Stimulated activated naive CD8-positive, alpha-beta T cell treated with anti-CD3 and anti-CD28 coated beads, Interleukin-15, Interleukin-2, amounts not matched to agents 100 U/mL and 50 U/mL, for 24 hours (primary cell): ENCODE data around the gene NXNL2.

Experiments
- ATAC-seq: fragments of 150-1000 bp; cut with Tn5 transposase; one replicate; pipeline ENCODE4 v1.10.0; 2021
- DNase-seq: peaks from one replicate; pipeline ENCODE4 v3.0.0; 2021

Gene NXNL2

GRCh38 chr9:88578121-88579049, 43.4 kb downstream of the NXNL2 start:
- ATAC-seq = peak; percentile 62
- peak; percentile 81 for DNase-seq

DNA sequence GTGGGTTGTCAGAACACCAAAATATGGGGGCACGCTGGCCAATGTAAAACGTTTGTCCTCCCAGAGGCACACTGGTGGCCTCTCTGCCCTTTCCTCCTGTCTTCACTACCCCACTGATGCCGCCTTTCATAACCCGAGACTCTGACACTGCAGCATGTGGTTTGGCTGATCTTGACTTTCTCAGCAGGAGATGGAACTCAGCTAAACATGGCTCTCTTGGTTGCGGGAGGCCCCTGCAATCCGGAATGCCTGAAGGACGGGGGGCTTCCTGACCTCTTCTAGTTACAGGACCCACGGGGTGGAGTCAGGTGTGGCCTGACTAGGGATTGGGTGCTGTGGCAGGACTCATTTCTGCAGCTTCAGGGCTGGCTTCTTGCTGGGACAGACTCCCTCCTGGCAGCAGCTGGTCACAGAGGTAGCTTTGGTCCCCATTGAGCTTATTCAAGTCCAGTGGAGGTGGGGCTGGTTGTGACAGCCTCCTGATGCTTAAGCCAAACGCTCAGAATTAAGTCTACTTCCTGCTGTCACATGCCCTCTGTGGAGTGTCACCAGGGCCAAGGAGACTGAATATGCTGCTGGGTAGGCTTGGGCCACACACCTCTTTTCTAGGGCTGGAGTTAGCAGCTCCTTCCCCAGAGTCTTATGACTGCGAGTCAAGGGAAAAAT, 44.2 kb downstream of the NXNL2 start:
- DNase-seq (no peak), ATAC-seq (no peak)

DNA sequence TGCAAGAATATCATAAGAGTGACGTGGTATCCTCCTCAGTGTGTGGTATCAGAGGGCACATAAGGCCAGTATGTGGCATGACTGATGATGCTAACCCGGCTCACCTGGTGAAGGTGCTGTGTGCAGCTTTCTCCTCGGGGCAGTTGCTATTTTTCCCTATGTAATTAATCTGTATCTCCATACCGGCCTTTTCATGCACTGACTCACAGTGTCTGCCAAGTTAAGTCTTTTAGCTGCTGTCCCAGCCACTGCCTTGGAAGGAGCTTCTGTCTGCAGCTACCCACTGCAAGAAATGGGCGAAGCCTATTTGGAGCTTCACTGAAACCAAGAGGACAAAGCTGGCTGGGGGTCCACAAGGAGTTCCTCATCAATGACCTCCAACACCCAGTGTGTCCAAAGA, 46.0 kb downstream of the NXNL2 start:
- ATAC-seq (no peak), DNase-seq (no peak)

DNA sequence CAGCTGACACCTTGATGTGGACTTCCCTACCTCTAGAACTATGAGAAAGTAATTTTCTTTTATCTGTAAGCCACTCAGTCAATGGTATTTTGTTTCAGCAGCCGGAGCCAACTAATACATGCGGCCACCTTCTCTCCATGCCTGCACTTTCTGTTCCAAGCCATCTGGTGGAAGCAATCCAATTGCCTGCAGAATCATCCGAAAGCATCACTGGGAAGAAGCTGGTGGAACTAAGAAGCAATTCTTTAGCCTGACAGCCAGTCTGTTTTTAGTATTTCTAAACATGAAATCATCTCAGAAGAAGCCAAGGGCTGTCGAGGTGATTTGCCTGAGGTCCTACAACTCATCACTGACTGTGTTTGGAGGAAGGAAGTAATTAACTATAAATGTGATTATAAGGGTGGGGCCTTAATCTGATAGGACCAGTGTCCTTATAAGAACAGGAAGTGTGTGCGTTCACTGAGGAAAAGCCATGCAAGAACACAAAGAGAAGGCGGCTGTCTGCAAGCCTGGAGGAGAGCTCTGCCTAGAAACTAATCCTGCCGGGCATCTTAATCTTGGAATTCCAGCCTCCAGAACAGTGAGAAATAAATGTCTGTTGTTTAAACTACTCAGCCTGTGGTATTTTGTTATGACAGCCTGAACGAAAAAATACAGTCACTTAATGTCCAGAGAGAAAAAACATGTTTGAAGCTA, 49.1 kb downstream of the NXNL2 start:
- no peak for ATAC-seq
- DNase-seq = no peak

GRCh38 chr9:88585426-88585825, 50.4 kb downstream of the NXNL2 start:
- ATAC-seq (no peak), DNase-seq (no peak)

- ATAC-seq = no peak
Measured at GRCh38 chr9:88586452-88586851, 51.5 kb downstream of the NXNL2 start.

GRCh38 chr9:88587182-88587581, 52.2 kb downstream of the NXNL2 start:
- DNase-seq = no peak
- no peak for ATAC-seq

More at GRCh38 chr9:88586452-88586851, 51.5 kb downstream of the NXNL2 start:
- DNase-seq = no peak

GRCh38 chr9:88587885-88588649, 53.1 kb downstream of the NXNL2 start:
- no peak for ATAC-seq

DNA sequence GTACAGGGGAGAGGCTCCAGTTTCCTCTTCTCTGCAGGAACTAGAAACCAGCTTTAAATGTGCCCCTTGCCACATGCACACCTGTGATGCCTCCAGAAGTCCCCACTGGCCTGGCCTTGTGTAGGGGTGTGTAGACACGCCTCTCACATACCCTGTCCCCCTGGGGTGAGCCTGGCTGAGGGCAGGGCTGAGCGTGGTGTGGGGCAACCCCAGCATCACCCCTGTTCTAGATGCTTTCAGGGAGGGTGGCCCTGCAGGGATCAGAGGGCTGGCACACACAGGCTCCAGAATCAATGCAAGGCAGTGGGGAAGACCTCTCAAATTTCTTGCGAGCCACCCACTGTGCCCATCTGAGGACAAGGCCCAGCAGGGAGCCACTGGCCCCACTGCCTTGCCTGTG, 54.7 kb downstream of the NXNL2 start:
- ATAC-seq (peak; percentile 29), DNase-seq (no peak)

More at GRCh38 chr9:88587885-88588649, 53.1 kb downstream of the NXNL2 start:
- no peak for DNase-seq

DNA sequence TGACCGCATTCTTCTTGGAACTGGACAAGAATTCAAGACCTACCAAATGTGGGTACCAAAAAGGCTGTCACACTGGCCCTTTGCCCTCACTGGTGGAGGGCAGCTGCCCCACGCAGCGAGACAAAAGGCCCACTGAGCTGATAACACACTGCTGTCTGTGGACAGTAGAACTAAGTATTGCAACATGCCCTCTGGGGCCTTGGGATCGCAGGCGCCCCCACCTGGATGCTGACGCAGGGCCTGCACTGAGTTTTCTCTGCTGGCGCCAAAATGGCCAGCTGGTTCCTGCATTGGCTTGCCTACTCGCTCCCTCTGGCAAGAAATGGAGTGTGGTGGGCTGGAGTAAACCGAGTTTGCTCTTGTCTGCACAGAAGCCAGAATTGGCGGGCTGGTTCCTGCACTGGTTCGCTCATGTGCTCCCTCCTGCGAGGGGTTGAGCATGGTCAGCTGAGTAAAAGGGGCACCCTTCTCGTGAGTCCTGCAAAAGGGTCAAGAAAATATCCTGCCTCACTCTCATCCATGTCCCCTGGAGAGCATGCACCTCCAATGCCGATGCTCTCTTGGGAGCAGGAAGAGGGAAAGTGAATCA, 55.7 kb downstream of the NXNL2 start:
- no peak for DNase-seq
- ATAC-seq = no peak

- peak; percentile 58 for ATAC-seq
- DNase-seq = peak; percentile 66
Measured at GRCh38 chr9:88593537-88594185, 58.7 kb downstream of the NXNL2 start.
